HG02840 (cell line): ENCODE measurements around the gene FCSK.
"Not testable (repeated sequence)": the region's sequence is repeated elsewhere in the genome, so short reads cannot be mapped to it uniquely, and the experiment has no call there.

Source experiments
- ATAC-seq: cut with Tn5 transposase; IDR thresholded peaks from one replicate; pipeline ENCODE4 v1.9.1; 2021; ENCODE audit warnings: mild to moderate bottlenecking, moderate library complexity, moderate number of reproducible peaks; ENCODE audit not compliant: unreplicated experiment, low FRiP score

Gene FCSK

GRCh38 chr16:70451004-70451340 is 3.4 kb upstream of the FCSK start:
- not testable (repeated sequence) for ATAC-seq

DNA sequence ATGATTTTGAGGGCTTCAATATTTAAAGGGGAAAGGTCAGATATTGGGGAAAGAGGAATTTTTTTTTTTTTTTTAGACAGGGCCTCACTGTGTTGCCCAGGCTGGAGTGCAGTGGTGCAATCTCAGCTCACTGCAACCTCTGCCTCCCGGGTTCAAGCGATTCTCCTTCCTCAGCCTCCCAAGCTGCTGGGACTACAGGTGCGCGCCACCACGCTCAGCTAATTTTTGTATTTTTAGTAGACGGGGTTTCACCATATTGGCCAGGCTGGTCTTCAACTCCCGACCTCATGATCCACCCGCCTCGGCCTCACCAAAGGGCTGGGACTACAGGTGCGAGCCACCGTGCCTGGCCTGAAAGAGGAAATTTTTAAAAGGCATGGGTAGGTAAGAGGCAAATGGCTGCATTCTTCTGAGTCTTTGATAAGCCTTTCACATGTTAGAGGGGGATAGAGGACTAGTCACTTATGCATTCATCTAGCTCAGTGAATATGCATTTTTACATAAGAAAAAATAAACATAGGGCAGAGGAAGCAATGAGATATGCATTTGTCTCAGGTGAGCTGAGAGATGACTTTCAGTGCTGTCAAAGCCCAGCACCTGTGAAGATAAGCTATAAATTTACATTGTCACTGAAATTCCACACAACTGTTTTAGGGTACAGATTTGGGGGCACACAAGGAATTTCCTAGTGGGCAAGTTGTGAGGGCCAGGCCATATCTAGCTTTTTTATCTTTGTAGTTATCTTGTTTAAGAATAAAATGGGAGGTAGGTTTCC is 1.1 kb upstream of the FCSK start:
- no peak for ATAC-seq

GRCh38 chr16:70453892-70454221 is 538 bp upstream of the FCSK start:
- ATAC-seq, result no peak

- no peak for ATAC-seq
These were observed 1.5 kb downstream of the FCSK start for GRCh38 chr16:70455910-70456309.

DNA sequence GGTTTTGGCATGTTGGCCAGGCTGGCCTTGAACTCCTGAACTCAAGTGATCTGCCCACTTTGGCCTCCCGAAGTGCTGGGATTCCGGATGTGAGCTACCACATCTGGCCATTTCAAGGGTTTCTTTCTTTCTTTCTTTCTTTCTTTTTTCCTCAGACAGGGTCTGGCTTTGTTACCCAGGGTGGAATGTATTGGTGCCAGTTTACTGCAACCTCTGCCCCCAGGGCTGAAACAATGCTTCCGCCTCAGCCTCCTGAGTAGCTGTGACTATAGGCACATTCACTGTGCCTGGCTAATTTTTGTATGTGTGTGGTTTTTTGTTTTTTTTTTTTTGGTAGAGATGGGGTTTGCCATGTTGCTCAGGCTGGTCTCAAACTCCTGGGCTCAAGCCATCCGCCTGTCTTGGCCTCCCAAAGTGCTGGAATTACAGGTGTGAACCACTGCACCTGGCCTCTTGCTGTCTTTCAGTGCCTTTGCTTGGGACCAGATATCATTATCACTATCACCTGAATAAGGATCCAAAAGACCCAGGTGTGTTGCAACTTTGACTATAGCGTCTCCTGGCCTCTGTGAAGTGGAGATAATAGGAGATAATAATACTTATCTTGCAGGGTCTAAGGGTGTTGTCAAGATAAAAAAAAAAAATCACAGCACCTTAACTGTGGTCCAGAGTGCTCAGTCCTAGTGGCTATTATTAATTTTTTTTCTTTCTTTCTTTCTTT is 3.2 kb downstream of the FCSK start:
- ATAC-seq, result no peak

GRCh38 chr16:70460737-70461261 is 6.4 kb downstream of the FCSK start:
- ATAC-seq, result no peak

GRCh38 chr16:70463235-70463634 is 8.8 kb downstream of the FCSK start:
- no peak for ATAC-seq

- ATAC-seq, result no peak
These were observed 11.8 kb downstream of the FCSK start for GRCh38 chr16:70465999-70466804.

DNA sequence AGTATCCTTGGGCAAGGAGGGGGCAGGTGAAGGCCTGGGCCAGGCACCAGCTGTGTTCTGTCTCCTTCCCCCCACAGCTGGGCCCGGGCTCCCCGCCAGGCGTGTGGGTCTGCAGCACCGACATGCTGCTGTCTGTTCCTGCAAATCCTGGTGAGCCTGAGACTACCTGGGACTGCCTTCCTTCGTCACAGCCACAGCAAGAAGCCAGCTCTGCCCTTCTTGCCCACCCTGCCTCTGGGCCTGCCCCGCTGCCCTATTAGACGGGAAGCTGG is 12.3 kb downstream of the FCSK start:
- no peak for ATAC-seq

GRCh38 chr16:70467113-70467512 is 12.7 kb downstream of the FCSK start:
- no peak for ATAC-seq

DNA sequence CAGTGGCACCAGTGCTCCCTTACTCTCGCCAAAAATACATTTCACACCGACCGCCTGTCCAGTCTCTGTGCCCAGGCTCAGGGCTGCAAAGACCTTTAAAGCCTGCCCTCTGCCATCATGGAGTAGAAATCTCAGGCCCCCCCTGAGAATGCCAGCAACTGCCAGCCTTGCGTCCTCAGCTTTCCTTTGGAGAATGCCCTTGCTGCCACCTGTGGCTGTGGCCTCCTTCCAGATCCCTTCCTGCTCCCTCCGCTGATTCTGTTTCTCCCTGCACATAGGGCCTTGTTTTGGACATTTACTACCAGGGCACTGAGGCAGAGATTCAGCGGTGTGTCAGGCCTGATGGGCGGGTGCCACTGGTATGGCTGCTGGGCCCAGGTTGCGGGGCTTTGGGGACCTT is 13.2 kb downstream of the FCSK start:
- ATAC-seq, result no peak

DNA sequence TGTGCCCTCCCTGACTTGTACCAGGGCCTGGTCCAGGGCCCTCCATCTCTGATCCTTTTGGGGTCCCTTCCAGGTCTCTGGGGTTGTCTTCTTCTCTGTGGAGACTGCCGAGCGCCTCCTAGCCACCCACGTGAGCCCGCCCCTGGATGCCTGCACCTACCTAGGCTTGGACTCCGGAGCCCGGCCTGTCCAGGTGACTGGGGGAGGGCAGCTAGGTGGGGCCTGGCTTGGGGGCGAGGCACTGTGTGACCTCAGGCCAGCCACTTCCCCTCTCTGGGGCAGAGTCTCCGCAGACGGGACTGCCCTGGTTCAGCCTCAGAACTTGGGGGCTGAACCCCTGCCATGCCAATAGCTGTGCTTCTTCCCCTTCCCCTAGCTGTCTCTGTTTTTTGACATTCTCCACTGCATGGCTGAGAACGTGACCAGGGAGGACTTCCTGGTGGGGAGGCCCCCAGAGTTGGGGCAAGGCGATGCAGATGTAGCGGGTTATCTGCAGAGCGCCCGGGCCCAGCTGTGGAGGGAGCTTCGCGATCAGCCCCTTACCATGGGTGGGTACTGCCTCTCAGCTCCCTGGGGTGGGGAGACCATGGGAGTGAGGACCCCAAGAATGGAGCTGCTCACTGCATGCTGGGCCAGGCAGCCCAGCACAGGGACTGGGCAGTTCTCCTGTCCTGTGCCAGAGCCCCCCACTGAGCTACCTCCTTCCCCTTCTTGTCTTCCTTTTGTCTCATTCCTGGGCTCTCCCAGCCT is 14.6 kb downstream of the FCSK start:
- no peak for ATAC-seq

- no peak for ATAC-seq
These were observed 15.9 kb downstream of the FCSK start for GRCh38 chr16:70470141-70470926.

DNA sequence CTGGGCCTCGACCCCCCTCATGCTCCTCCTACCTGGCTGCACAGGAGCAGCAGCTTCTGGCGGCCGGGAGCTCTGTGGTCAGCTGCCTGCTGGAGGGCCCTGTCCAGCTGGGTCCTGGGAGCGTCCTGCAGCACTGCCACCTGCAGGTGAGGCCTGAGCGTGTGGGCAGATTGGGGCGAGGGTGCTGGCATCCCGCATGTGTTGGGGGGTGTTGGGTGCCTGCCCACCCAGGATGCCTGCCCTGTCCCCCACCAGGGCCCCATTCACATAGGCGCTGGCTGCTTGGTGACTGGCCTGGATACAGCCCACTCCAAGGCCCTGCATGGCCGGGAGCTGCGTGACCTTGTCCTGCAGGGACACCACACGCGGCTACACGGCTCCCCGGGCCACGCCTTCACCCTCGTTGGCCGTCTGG is 16.5 kb downstream of the FCSK start:
- no peak for ATAC-seq

- ATAC-seq, result no peak
These were observed 18.5 kb downstream of the FCSK start for GRCh38 chr16:70472786-70473433.

DNA sequence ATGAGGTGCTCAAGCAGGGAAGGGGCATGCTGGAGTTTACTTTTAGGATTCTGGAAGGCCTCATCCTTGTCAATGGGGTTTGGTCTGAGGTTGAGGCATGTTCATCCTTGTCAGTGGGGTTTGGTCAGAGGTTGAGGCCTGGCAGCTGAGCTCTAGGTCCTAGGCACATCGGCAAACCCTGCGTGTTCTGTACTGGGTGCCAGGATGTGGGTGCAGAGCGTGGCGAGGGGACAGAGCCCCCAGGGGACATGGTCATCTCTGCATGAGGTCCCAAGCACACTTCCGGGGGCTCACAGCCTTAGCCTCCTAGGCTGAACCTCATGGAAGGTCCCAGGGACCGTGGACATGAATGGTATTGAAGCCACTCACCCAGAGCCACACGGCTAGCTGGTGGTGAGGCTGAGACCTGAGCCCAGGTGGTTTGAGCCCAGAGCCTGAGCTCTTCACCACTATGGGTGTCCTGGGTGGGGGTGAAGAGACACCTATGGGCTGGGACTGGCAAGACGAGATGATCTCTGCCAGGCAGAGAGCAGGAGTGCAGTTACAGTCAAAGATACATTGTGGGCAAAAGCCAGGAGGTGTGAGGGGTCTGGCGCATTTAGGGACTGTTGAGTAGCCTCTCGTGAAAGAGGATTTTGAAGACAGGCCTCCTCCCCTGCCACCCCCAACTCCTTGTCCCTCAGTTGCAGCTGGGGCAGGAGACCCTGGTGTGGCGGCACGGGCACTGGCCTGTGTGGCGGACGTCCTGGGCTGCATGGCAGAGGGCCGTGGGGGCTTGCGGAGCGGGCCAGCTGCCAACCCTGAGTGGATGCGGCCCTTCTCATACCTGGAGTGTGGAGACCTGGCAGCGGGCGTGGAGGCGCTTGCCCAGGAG is 19.3 kb downstream of the FCSK start:
- ATAC-seq, result no peak

- ATAC-seq, result no peak
These were observed 20.1 kb downstream of the FCSK start for GRCh38 chr16:70474320-70475053.
